Activated naive CD4-positive, alpha-beta T cell (primary cell): ENCODE data around the gene MAP4K2.
A peak's percentile ranks its signal among the peaks of the same experiment; 100 is the strongest.

Source experiments
- DNase-seq, 4 experiments: peaks; one replicate each; lab custom pipeline; 2025; lab: John Stamatoyannopoulos, UW

MAP4K2 gene

DNA sequence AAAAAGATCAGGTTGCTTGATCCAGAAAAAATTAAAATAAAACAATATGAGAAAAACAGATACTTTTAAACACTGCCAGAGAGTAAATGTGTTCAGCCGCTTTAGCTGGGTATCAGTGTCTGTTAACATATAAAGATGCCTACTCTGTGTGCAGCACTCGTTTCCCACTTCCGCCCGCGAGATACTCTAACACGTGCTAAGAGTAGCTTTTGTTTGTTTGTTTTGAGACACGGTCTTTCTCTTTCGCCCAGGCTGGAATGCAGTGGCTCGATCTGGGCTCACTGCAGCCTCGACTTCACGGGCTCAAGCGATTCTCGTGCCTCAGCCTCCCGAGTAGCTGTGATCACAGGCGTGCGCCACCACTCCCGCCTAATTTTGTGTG is 7.9 kb upstream of the MAP4K2 start:
- DNase-seq = peak in 1 of 4 experiments; percentile 62

DNA sequence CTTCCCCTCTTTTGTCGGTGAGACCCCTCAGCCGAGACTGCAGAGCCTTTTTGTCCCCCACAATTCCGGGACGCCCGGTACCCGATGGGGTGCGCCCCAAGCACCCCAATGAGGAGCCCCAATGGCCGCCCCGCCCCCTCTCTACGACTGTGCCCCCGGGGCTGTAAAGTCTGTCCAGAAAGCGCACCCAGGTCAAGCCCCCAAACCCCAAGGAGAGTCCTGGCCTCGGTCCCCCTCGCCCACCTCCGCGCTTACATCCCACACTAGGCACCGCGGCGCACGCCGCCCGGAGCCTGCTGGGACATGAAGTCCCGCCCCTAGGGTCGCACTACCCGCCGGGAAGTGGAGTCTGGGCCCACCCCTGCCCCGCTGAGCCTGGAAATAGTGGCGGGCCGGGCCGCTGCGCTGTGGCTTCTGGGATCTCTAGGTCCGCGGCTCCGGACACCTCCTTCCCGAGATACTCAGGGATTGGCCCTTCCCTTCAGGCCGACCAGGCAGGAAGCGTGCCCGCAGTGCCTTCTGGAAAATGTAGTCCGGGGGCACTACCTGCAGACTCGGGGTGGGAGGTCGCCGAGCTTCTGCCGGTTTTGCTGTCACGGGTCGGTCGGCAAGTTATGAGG is 7.4 kb upstream of the MAP4K2 start, which contains the start of gene MEN1:
Gene MEN1 (minus strand): TSS at position 281 of the 620 bp plus-strand sequence. CDS start 442 bp downstream, outside the sequence.
- peak; percentile 51 to 69 (median 64) for DNase-seq

GRCh38 chr11:64809781-64810241 is 6.8 kb upstream of the MAP4K2 start:
- DNase-seq = no peak

GRCh38 chr11:64805481-64805880 is 2.5 kb upstream of the MAP4K2 start:
- no peak for DNase-seq

GRCh38 chr11:64804346-64805210 is 1.6 kb upstream of the MAP4K2 start:
- DNase-seq = no peak

- DNase-seq = no peak
Observed at GRCh38 chr11:64803846-64804345, 882 bp upstream of the MAP4K2 start.

- DNase-seq = peak in 1 of 4 experiments; percentile 37
Observed at GRCh38 chr11:64802370-64803157, 450 bp downstream of the MAP4K2 start.

DNA sequence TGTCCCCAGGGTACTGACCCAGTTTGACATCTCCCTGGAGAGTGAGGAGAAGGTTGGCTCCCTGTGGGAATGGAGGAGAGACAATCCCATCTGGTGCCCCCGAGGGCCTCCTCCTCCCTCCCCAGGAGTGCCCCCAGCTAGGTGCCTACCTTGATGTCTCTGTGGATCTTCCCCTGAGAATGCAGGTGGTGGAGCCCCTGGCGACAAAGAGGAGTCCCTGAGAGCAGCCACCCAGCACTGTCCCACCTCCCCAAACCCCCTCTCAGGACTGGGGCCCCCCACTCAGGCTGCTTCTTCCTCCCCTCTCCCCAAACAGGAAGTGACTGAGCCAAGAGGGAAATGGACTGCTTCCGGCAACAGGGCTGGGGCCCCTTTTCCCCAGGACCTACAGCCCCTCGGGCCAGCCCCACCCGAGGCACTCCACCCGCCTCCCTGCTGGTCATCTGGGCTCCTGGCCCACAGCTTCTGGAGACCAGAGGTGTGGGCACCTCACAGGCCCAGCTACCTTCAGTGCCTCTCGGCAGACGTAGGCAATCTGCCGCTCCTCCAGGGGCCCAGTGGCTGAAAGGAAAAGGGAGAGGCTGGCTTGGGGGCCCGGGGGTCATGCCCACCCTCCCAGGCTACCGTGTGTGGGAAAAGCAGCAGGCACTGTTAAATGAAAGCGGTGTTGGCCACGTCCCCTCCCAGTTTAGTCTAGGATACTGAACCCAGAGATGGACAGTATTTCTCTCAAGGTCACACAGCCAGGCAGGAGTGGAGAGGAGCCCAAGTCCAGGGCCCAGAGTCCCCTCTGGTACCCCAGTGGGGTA is 1.2 kb downstream of the MAP4K2 start:
- no peak for DNase-seq

- DNase-seq = no peak
Observed at GRCh38 chr11:64801158-64801464, 1.9 kb downstream of the MAP4K2 start.

- DNase-seq = no peak
Observed at GRCh38 chr11:64800303-64801157, 2.5 kb downstream of the MAP4K2 start.

- no peak for DNase-seq
Observed at GRCh38 chr11:64799623-64800302, 3.3 kb downstream of the MAP4K2 start.

- no peak for DNase-seq
Observed at GRCh38 chr11:64799256-64799622, 3.8 kb downstream of the MAP4K2 start.

GRCh38 chr11:64796757-64797541 is 6.1 kb downstream of the MAP4K2 start:
- DNase-seq = no peak

DNA sequence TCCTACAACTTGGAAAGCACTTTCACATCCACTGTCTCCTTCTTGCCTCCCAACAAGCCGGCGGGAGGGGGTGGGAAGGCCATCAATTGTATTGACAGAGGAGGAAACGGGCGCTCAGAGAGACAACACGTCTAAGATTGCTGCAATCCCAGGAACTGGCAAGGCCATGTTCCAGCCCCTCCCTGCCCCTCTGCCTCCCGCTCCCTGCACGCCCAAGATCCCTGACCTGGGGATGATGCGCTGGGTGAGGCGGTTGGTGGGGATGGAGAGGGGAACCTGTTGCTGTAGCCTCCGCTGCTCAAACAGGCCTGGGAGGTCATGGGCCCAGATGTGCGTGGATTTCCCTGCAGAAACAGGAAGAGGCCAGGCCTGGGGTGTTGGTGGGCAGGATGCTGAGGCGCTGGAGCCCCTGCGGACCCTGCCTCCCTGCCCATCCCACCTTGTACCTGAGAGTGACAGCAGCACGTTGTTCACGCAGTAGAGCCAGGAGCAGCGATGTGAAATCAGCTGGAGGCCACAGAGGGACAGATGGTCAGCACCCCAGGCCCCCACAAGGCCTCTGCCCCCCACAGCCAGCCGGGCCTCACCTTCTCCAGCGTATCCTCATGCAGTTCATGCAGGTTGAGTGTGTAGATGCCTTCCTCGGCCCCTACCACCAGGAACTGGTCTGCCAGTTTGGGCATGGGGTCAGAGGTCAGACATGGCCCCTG is 6.8 kb downstream of the MAP4K2 start:
- no peak for DNase-seq

DNA sequence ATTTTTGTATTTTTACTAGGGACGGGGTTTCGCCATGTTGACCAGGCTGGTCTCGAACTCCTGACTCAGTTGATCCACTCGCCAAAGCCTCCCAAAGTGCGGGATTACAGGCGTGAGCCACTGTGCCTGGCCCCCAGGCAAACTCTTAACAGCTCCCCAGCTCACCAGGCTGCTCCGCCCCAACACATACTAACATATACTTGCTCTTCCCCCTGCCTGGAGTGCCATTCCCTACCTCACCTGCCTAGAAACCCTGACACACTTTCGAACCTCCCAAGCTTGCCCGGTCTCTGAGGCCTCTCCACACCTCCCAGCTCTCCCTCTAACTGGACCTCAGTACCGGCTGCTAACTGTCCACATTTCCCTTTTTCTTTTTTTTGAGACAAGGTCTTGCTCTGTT is 8.5 kb downstream of the MAP4K2 start:
- DNase-seq = no peak

DNA sequence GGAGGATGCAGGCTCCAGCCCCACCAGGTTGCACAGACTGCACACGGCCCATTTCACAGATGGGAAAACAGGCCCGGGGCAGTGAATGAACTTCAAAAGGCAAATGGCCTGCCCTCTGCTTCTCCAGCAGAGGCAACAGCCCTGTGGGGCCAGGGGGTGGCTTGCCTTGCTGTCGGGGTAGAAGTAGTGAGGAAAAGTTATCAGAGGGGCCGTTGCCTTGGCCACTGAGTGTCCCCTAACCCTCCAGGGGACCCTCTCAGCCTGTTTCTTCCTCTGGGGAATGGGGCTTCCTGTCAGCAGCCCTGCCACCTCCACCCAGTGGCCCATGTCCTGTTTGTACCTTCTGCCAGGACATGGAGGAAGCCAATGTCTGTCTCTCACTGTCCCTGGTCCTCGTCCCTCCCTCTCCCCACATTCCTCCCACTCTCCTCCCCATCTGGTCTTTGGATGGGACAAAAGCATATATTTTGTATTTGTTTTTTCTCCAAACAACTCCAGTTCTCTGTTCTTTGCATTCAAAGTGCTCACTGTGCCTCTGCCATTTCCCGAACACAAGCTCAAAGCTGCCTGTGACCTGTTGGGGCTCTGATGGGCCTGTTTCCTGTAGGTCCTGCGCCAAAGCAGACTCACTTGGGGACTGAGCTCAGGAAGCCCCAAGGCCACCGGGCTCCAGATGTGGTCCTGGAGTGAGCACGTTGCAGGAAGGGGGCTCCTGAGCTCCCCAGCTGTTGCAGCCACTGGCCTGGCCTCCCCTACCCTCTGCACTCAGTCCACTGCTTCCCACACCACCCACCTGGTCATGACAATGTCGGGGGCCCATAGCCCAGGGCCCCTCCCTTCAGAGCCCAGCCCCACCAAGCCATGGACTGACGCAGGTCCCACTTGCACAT is 9.5 kb downstream of the MAP4K2 start:
- DNase-seq = no peak

DNA sequence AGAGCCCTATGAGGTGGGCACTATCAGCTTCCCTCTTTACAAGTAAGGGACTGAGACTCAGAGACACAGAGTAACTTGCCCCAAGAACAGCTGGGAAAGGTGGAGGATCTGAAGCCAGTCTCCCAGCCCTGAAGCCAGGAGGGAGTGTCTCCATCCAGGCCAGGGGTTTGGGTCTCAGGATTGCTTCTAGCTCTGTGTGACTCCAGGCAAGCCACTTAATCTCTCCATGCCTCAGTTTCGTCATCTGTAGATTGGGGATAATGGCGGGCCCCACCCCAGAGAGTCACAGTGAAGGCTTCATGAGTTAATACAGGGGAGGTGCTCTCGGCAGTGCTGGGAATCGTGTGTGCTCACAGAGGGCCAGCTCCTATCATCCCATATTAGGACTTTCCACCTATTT is 10.5 kb downstream of the MAP4K2 start:
- no peak for DNase-seq
